AG08396 (cell line): Measurements from ENCODE around the gene OR4C16.

Experiments
- DNase-seq: peaks from one replicate; pipeline ENCODE4 v3.0.0; 2012; ENCODE audit warnings: low spot score, mixed read lengths

The OR4C16 gene

GRCh38 chr11:55571828-55572227 lies at the start of gene OR4C16:
TSS of gene OR4C16 (plus strand) at chr11:55572128. CDS start at chr11:55572128, 0 bp downstream.
- no peak for DNase-seq

GRCh38 chr11:55554169-55554568 lies 17.8 kb upstream of the OR4C16 start, which contains the start of gene OR4C15:
TSS of gene OR4C15 (plus strand) at chr11:55554469. CDS start at chr11:55554469, 0 bp downstream.
- no peak for DNase-seq

GRCh38 chr11:55572548-55572947 lies 620 bp downstream of the OR4C16 start:
- no peak for DNase-seq

GRCh38 chr11:55607545-55607944 lies 35.6 kb downstream of the OR4C16 start, which contains the start of gene OR4C11:
TSS of gene OR4C11 (minus strand) at chr11:55607645. CDS start at chr11:55604373, 3,272 bp downstream.
- DNase-seq: no peak
